ENCODE measurements around the gene RTL1.

RTL1 gene

GRCh38 chr14:100855256-100855930 is 48.1 kb downstream of the RTL1 start:
- ChIA-PET POLR2A (no interaction called here), CTCF (interaction anchor here (1.4 kb wide), 1 partner anchor 47 kb away, joined by 4 read pairs; no protein-coding TSS in a partner anchor)
- no peak for TF ChIP-seq ZNF384 (IDR thresholded peaks at IDR 0.05)
- DNase-seq (ENCODE audit: extremely low spot score): no peak

DNA sequence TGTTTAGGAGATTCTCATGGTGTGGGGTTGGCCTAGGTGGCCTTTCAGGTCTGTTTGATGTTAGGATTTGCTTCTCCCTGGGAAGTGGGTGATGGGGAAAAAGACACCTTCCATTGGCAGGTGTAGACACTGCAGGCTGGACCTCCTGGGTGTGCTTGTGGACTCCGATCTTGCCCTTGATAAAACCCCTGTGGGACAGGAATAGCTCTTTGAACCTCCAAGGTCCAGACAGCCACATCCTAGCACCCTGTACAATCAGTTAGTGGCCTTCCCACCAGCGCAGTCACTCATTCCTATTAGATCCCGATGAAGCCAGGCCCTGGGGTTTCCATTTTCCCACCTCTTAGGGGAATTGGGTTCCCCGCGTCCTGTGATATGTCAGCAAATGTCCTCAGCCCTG is 49.1 kb downstream of the RTL1 start:
- ChIA-PET POLR2A (no interaction called here), CTCF (interaction anchor here (1.4 kb wide), 1 partner anchor 48 kb away, joined by 4 read pairs; no protein-coding TSS in a partner anchor)
- no peak for TF ChIP-seq ZNF384 (IDR thresholded peaks at IDR 0.05)
- TF ChIP-seq L3MBTL2 (conservative IDR thresholded peaks at IDR 0.05): no peak
- TF ChIP-seq FOXK2 (IDR thresholded peaks at IDR 0.05): no peak
- no peak for TF ChIP-seq LEF1 (IDR thresholded peaks at IDR 0.05; ENCODE audit: borderline replicate concordance)
- no peak for TF ChIP-seq ELF4 (IDR thresholded peaks at IDR 0.05)
- TF ChIP-seq PKNOX1 (IDR thresholded peaks at IDR 0.05): no peak
- no peak for DNase-seq (ENCODE audit: extremely low spot score)

- ChIA-PET POLR2A (no interaction called here), CTCF (interaction anchor here (0.9 to 1.6 kb wide), 2 partner anchors 48 to 50 kb away, joined by 3 to 7 read pairs; no protein-coding TSS in a partner anchor)
- no peak for TF ChIP-seq FOXK2 (IDR thresholded peaks at IDR 0.05)
- TF ChIP-seq FOXM1 (IDR thresholded peaks at IDR 0.05; ENCODE audit: borderline replicate concordance): no peak
- no peak for TF ChIP-seq BHLHE40 (IDR thresholded peaks at IDR 0.05; ENCODE audit: borderline replicate concordance)
- TF ChIP-seq PKNOX1 (IDR thresholded peaks at IDR 0.05): no peak
- TF ChIP-seq LEF1 (IDR thresholded peaks at IDR 0.05; ENCODE audit: borderline replicate concordance): no peak
- no peak for TF ChIP-seq SP1 (IDR thresholded peaks at IDR 0.05)
- no peak for DNase-seq (ENCODE audit: extremely low spot score)
These were observed 51.4 kb downstream of the RTL1 start for GRCh38 chr14:100851946-100852620.

GRCh38 chr14:100851586-100851916 is 52.0 kb downstream of the RTL1 start:
- DNase-seq (ENCODE audit: extremely low spot score): no peak
- ChIA-PET CTCF (interaction anchor here (1.0 to 1.6 kb wide), 2 partner anchors 51 to 466 kb away, joined by 3 read pairs; no protein-coding TSS in a partner anchor), POLR2A (no interaction called here)
- no peak for TF ChIP-seq ARNT (IDR thresholded peaks at IDR 0.05)
- TF ChIP-seq LEF1 (IDR thresholded peaks at IDR 0.05; ENCODE audit: borderline replicate concordance): no peak

DNA sequence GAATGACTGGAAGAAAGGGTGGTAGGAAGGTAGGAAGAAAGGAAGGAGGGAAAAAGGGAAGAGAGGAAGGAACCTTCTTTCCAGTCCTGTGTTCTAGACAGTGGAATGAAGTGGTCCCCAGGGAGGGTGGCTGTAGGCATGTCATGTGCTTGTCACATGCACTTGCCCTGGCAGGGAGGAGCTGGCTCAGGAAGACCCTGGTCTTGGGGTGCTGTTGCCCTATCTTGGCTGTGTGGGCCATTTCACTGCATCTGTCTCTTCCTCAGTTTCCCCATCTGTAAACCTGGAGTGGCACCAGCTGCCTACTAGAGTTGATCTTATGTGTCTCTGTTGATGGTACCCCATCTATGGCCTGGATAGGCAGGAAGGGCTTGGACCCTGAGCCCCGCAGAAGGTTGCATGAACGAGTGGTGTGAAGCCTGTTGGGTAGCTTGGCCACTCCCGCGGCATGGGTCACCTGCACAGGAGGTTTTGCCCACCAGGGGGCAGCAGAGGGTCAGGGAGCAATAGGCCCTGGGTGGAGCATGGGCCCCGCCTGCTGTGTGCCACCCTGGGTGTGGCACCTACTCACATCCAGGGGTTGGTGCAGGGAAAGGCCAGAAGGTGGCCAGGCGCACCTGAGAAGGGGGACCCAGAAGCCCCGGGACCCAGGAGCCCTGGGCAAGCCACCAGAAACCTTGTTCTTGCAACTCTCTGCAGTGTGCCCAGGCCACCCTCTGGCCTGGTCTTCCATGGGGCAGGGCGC is 52.5 kb downstream of the RTL1 start:
- ChIA-PET POLR2A (no interaction called here), CTCF (interaction anchor here (0.6 to 1.6 kb wide), 5 partner anchors 14 to 1379 kb away, joined by 3 to 4 read pairs (median 3); no protein-coding TSS in a partner anchor)
- TF ChIP-seq L3MBTL2 (conservative IDR thresholded peaks at IDR 0.05): no peak
- TF ChIP-seq ELF4 (IDR thresholded peaks at IDR 0.05): no peak
- no peak for TF ChIP-seq SP1 (IDR thresholded peaks at IDR 0.05)
- no peak for TF ChIP-seq BHLHE40 (IDR thresholded peaks at IDR 0.05; ENCODE audit: borderline replicate concordance)
- no peak for TF ChIP-seq LEF1 (IDR thresholded peaks at IDR 0.05; ENCODE audit: borderline replicate concordance)
- TF ChIP-seq NFRKB (IDR thresholded peaks at IDR 0.05): no peak
- TF ChIP-seq FOXA1 (IDR thresholded peaks at IDR 0.05): no peak
- TF ChIP-seq ZNF384 (IDR thresholded peaks at IDR 0.05): no peak
- TF ChIP-seq ARNT (IDR thresholded peaks at IDR 0.05): no peak
- DNase-seq (ENCODE audit: extremely low spot score): peak; percentile 78

- ChIA-PET CTCF (no interaction called here), POLR2A (no interaction called here)
- TF ChIP-seq PKNOX1 (IDR thresholded peaks at IDR 0.05) (peak; percentile 59; the same call in 1 of the 2 replicates), L3MBTL2 (conservative IDR thresholded peaks at IDR 0.05) (no peak)
- DNase-seq (ENCODE audit: extremely low spot score): no peak
These were observed 54.3 kb downstream of the RTL1 start for GRCh38 chr14:100849115-100849781.

DNA sequence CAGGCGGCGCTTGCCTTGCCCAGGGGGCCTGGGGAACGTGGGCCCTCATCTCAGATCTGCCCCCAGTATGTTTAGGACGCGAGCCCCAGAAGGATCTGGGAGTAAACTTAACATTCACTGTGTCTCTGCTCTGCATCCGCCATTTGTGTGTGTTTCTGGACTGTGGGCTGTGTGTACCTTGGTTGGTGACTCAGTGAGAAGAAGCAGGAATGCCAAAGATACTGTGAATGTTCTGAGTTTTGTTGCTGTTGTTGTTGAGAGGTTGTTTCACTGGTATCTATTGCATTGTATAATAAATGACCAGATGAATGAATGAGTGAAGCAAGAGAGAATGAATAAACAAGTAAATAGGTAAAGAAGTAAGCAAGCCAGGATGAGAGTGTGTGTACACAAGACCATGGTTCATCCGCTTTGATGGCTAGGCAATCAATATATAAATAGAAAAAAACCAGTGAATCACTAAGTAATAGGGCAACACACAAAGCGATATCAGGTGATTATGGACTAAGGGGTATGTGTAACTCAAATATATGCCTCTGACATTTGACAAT is 57.1 kb downstream of the RTL1 start:
- ChIA-PET POLR2A (no interaction called here), CTCF (no interaction called here)
- no peak for DNase-seq (ENCODE audit: extremely low spot score)
- TF ChIP-seq ZNF384 (IDR thresholded peaks at IDR 0.05) (no peak), NFRKB (IDR thresholded peaks at IDR 0.05) (no peak), SUZ12 (IDR thresholded peaks at IDR 0.05) (no peak), HDGF (IDR thresholded peaks at IDR 0.05; ENCODE audit: borderline replicate concordance) (no peak), FOXM1 (IDR thresholded peaks at IDR 0.05; ENCODE audit: borderline replicate concordance) (no peak), TARDBP (IDR thresholded peaks at IDR 0.05) (no peak), BHLHE40 (IDR thresholded peaks at IDR 0.05; ENCODE audit: borderline replicate concordance) (no peak), CTBP1 (IDR thresholded peaks at IDR 0.05; ENCODE audit: borderline replicate concordance) (no peak), L3MBTL2 (conservative IDR thresholded peaks at IDR 0.05) (no peak)
